Liver (tissue), 9 donors: ENCODE results near the gene BNC2. TPM values are rescaled to one million over a fixed set of nuclear protein-coding genes. Genes with fewer than 3 reads are reported as not detected.

Experiments used
- DNase-seq: peaks from one replicate; pipeline ENCODE4 v3.0.0-alpha.2; 2017; ENCODE audit warnings: low spot score
- H3K27ac ChIP-seq, 2 donors: one replicate each; pipeline ENCODE4 v1.7.0; 2013; ENCODE audit warnings: inconsistent platforms in 2 of 2, low read length in 2 of 2, control low read depth in 1 of 2, low read depth in 1 of 2, mild to moderate bottlenecking in 1 of 2
- H3K27me3 ChIP-seq, 4 donors: one replicate each; pipeline versions ENCODE4 v1.6.1 to v1.7.0; 2013; ENCODE audit warnings: low read length in 3 of 4, inconsistent platforms in 1 of 4, mild to moderate bottlenecking in 1 of 4, moderate library complexity in 1 of 4; ENCODE audit not compliant: control insufficient read depth in 4 of 4, insufficient read depth in 4 of 4
- H3K36me3 ChIP-seq, 4 donors: one replicate each; pipeline versions ENCODE4 v1.6.1 to v1.7.0; 2013; ENCODE audit warnings: low read length in 3 of 4, mild to moderate bottlenecking in 3 of 4, low read depth in 1 of 4, moderate library complexity in 1 of 4; ENCODE audit not compliant: control insufficient read depth in 4 of 4, insufficient read depth in 3 of 4
- H3K4me1 ChIP-seq, 4 donors: one replicate each; pipeline versions ENCODE4 v1.6.1 to v1.7.0; 2013; ENCODE audit warnings: low read length in 3 of 4, mild to moderate bottlenecking in 3 of 4, moderate library complexity in 1 of 4; ENCODE audit not compliant: control insufficient read depth in 4 of 4, insufficient read depth in 4 of 4
- H3K4me3 ChIP-seq, 3 donors: one replicate each; pipeline versions ENCODE4 v1.6.1 to v1.7.0; 2013; ENCODE audit warnings: low read length in 3 of 3, control low read depth in 1 of 3, low read depth in 1 of 3, mild to moderate bottlenecking in 1 of 3
- H3K9ac ChIP-seq, 2 donors: one replicate each; pipeline ENCODE4 v1.7.0; 2013; ENCODE audit warnings: low read length in 2 of 2, mild to moderate bottlenecking in 2 of 2, moderate library complexity in 2 of 2, control low read depth in 1 of 2, low read depth in 1 of 2
- H3K9me3 ChIP-seq, 4 donors: one replicate each; pipeline versions ENCODE4 v1.6.1 to v1.7.0; 2013; ENCODE audit warnings: low read length in 3 of 4; ENCODE audit not compliant: control insufficient read depth in 4 of 4
- ATF3 ChIP-seq: IDR thresholded peaks from 2 replicates; pipeline ENCODE4 v1.6.1; 2016; ENCODE audit warnings: antibody characterized with exemption
- CTCF ChIP-seq: fragments of 150-350 bp; IDR thresholded peaks from 2 replicates; pipeline ENCODE4 v1.5.1; 2017; ENCODE audit warnings: improper control_type of control experiment, low read depth, low read length; ENCODE audit not compliant: missing input control
- EGR1 ChIP-seq, 2 donors: IDR thresholded peaks; 2 replicates each; pipeline ENCODE4 v1.6.1; 2016 to 2018; ENCODE audit warnings: antibody characterized with exemption in 2 of 2, low read depth in 2 of 2
- FOXA1 ChIP-seq: IDR thresholded peaks from 2 replicates; pipeline ENCODE4 v1.6.1; 2016; ENCODE audit warnings: antibody characterized with exemption
- FOXA2 ChIP-seq: IDR thresholded peaks from 2 replicates; pipeline ENCODE4 v1.6.1; 2016; ENCODE audit warnings: antibody characterized with exemption
- HNF4G ChIP-seq: IDR thresholded peaks from 2 replicates; pipeline ENCODE4 v1.6.1; 2016; ENCODE audit warnings: antibody characterized with exemption
- JUND ChIP-seq, 2 donors: IDR thresholded peaks; 2 replicates each; pipeline ENCODE4 v1.6.1; 2016; ENCODE audit warnings: antibody characterized with exemption in 2 of 2
- RAD21 ChIP-seq, 2 donors: IDR thresholded peaks; 2 replicates each; pipeline ENCODE4 v1.6.1; 2016; ENCODE audit warnings: antibody characterized with exemption in 2 of 2, mild to moderate bottlenecking in 2 of 2
- REST ChIP-seq: IDR thresholded peaks from 2 replicates; pipeline ENCODE4 v1.6.1; 2016; ENCODE audit warnings: antibody characterized with exemption, mild to moderate bottlenecking
- RXRA ChIP-seq, 2 donors: IDR thresholded peaks; 2 replicates each; pipeline ENCODE4 v1.6.1; 2017 to 2018; ENCODE audit warnings: antibody characterized with exemption in 2 of 2, mild to moderate bottlenecking in 1 of 2
- SP1 ChIP-seq: IDR thresholded peaks from 2 replicates; pipeline ENCODE4 v1.6.1; 2018; ENCODE audit warnings: antibody characterized with exemption, mild to moderate bottlenecking
- TAF1 ChIP-seq: conservative IDR thresholded peaks from 2 replicates; pipeline ENCODE4 v1.6.1; 2016; ENCODE audit warnings: antibody characterized with exemption, mild to moderate bottlenecking
- ZBTB33 ChIP-seq: IDR thresholded peaks from 2 replicates; pipeline ENCODE4 v1.6.1; 2016; ENCODE audit warnings: antibody characterized with exemption
- WGBS: extraction: QIAGEN DNeasy Blood & Tissue Kit; methylation state at CpG from one replicate; pipeline ENCODE4 v1.1.7; 2013; 5-methylcytosine and 5-hydroxymethylcytosine counted together
- polyA plus RNA-seq, 2 donors: library from polyadenylated mRNA; stranded (reverse) in 1 of 2; unstranded in 1 of 2; fragments of 200-250 nt in 1 of 2; fragments of >200 nt in 1 of 2; fragmentation: Nextera tagmentation in 1 of 2; extraction: Ambion mirVana in 1 of 2; gene quantifications; one replicate each; pipeline versions ENCODE4 v1.2.1 to v1.2.3, GENCODE V29; 2013 to 2015
- total RNA-seq, 2 donors: library from RNA; depleted of rRNA; stranded (reverse); fragments of >200 nt; gene quantifications; one replicate each; pipeline ENCODE4 v1.2.3, GENCODE V29; 2014
- donor health status: healthy.
- donor health status: healthy.
- donor health status: healthy.
- donor health status: healthy.
- donor health status: healthy.

Gene BNC2
- total and polyA plus RNA-seq, 4 donors: 0.07 to 0.67 (median 0.08) TPM

GRCh38 chr9:16744394-16744793, 126.1 kb downstream of the BNC2 start:
- TF ChIP-seq JUND (IDR thresholded peaks at IDR 0.05): no peak
- TF ChIP-seq REST: no peak
- no peak for TF ChIP-seq CTCF
- no peak for TF ChIP-seq TAF1
- no peak for TF ChIP-seq HNF4G
- no peaks in the 10 kb centered on the region for H3K9me3 ChIP-seq
- H3K4me1 ChIP-seq: no peaks in the 10 kb centered on the region
- H3K27me3 ChIP-seq: peaks cover 0 to 3% (median 0%) of the 10 kb centered on the region in 4 donors
- H3K4me3 ChIP-seq: no peak overlapping the region
- H3K27ac ChIP-seq: no peak overlapping the region
- DNase-seq: no peak
- H3K9ac ChIP-seq: no peak overlapping the region
- WGBS: 20% methylated on average over 2 of the region's 2 CpGs
- no peaks in the 10 kb centered on the region for H3K36me3 ChIP-seq

GRCh38 chr9:16743375-16743774, 127.1 kb downstream of the BNC2 start:
- H3K4me1 ChIP-seq: no peaks in the 10 kb centered on the region
- H3K36me3 ChIP-seq: no peaks in the 10 kb centered on the region
- H3K27ac ChIP-seq: no peak overlapping the region
- peaks cover 0 to 3% (median 0%) of the 10 kb centered on the region in 4 donors for H3K27me3 ChIP-seq
- DNase-seq: no peak
- H3K9ac ChIP-seq: no peak overlapping the region
- 67% methylated on average over 4 of the region's 4 CpGs for WGBS
- H3K9me3 ChIP-seq: no peaks in the 10 kb centered on the region
- TF ChIP-seq REST: no peak
- no peak for TF ChIP-seq RXRA (IDR thresholded peaks at IDR 0.05)
- TF ChIP-seq ATF3: no peak
- TF ChIP-seq FOXA2: no peak
- TF ChIP-seq EGR1 (IDR thresholded peaks at IDR 0.05; ENCODE audit: low read depth in 2 of 2): no peak
- TF ChIP-seq SP1: no peak
- TF ChIP-seq RAD21 (IDR thresholded peaks at IDR 0.05): no peak
- no peak for TF ChIP-seq HNF4G
- no peak for TF ChIP-seq CTCF
- TF ChIP-seq ZBTB33: no peak
- no peak for TF ChIP-seq JUND (IDR thresholded peaks at IDR 0.05)
- no peak for TF ChIP-seq FOXA1
- no peak for TF ChIP-seq TAF1
- no peak overlapping the region for H3K4me3 ChIP-seq
